Esophagus (tissue), 2 donors: ENCODE results near the gene PLAC9. TPM values are rescaled to one million over a fixed set of nuclear protein-coding genes. Genes with fewer than 3 reads are reported as not detected.
"Not testable (repeated sequence)": the region's sequence is repeated elsewhere in the genome, so short reads cannot be mapped to it uniquely, and the experiment has no call there.

Experiments used
- H3K27ac ChIP-seq, 2 donors: one replicate each; pipeline ENCODE4 v1.5.1; 2013; ENCODE audit warnings: low read depth in 2 of 2, mild to moderate bottlenecking in 2 of 2, inconsistent platforms in 1 of 2, low read length in 1 of 2, moderate library complexity in 1 of 2
- H3K27me3 ChIP-seq, 2 donors: one replicate each; pipeline ENCODE4 v1.6.1; 2013; ENCODE audit warnings: low read length in 2 of 2, control low read depth in 1 of 2, mild to moderate bottlenecking in 1 of 2; ENCODE audit not compliant: insufficient read depth in 2 of 2, control insufficient read depth in 1 of 2
- H3K36me3 ChIP-seq, 2 donors: one replicate each; pipeline ENCODE4 v1.6.1; 2013; ENCODE audit warnings: low read length in 1 of 2; ENCODE audit not compliant: control insufficient read depth in 2 of 2, insufficient read depth in 2 of 2
- H3K4me1 ChIP-seq, 2 donors: one replicate each; pipeline ENCODE4 v1.6.1; 2013; ENCODE audit warnings: low read length in 1 of 2; ENCODE audit not compliant: control insufficient read depth in 2 of 2, insufficient read depth in 2 of 2
- H3K4me3 ChIP-seq, 2 donors: one replicate each; pipeline ENCODE4 v1.5.1; 2013; ENCODE audit warnings: low read length in 2 of 2, mild to moderate bottlenecking in 2 of 2, low read depth in 1 of 2, moderate library complexity in 1 of 2
- H3K9me3 ChIP-seq, 2 donors: one replicate each; pipeline ENCODE4 v1.6.1; 2013; ENCODE audit warnings: mild to moderate bottlenecking in 2 of 2, low read depth in 1 of 2, low read length in 1 of 2, moderate library complexity in 1 of 2; ENCODE audit not compliant: control insufficient read depth in 2 of 2, insufficient read depth in 1 of 2
- WGBS, 2 donors: extraction: QIAGEN DNeasy Blood & Tissue Kit; methylation state at CpG; one replicate each; pipeline ENCODE4 v1.1.7; 2013; 5-methylcytosine and 5-hydroxymethylcytosine counted together
- polyA plus RNA-seq, 2 donors: library from polyadenylated mRNA; stranded (reverse); fragments of 200-250 nt; gene quantifications; one replicate each; pipeline ENCODE4 v1.2.3, GENCODE V29; 2013
- donor health status: healthy with polysubstance abuse.
- donor health status: Bipolar disorder and iron deficiency.

The PLAC9 gene
- polyA plus RNA-seq, 2 donors = 5.5 to 5.8 TPM

DNA sequence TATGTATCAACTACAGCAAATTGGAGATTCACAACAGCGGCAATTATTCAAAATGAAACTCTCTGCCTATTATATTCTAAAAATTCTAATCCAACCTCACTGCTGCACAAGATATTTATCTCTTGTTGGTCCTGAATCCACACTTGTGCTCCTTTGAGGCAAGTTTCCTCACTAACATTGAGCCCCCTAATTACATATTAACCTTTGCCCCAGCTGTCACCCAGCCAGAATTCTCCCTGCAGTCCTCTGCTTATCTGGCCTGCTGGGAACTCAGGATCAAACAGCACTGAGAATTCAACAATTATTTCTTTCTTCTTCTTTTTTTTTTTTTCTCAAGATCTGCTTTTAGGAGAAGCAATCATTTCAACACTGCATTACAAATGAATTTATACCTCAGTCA, 21.5 kb upstream of the PLAC9 start:
- Histone ChIP-seq H3K27me3 (no peaks in the 10 kb centered on the region), H3K36me3 (no peaks in the 10 kb centered on the region), H3K4me3 (no peak overlapping the region), H3K27ac (no peak overlapping the region), H3K9me3 (peaks cover 0 to 5% of the 10 kb centered on the region in 2 donors), H3K4me1 (no peaks in the 10 kb centered on the region)
- 68 to 82% methylated on average over 1 of the region's 1 CpG for WGBS, 2 donors

DNA sequence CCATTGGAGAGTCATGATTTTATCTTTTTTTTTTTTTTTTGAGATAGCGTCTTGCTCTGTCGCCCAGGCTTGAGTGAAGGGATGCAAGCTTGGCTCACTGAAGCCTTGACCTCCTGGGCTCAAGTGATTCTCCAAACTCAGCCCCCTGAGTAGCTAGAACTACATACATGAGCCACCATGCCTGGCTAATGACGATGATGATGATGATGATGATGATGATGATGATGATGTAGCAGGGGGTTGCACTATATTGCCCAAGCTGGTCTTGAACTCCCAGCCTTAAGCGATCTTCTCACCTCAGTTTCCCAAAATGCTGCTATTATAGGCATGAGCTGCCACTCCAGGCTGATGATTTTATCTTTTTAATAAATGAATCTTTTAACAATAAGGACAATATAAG, 13.9 kb upstream of the PLAC9 start:
- Histone ChIP-seq H3K27me3 (no peaks in the 10 kb centered on the region), H3K4me3 (no peak overlapping the region), H3K4me1 (no peaks in the 10 kb centered on the region), H3K27ac (no peak overlapping the region), H3K9me3 (no peaks in the 10 kb centered on the region), H3K36me3 (no peaks in the 10 kb centered on the region)
- 93 to 94% methylated on average over 4 of the region's 4 CpGs for WGBS, 2 donors

DNA sequence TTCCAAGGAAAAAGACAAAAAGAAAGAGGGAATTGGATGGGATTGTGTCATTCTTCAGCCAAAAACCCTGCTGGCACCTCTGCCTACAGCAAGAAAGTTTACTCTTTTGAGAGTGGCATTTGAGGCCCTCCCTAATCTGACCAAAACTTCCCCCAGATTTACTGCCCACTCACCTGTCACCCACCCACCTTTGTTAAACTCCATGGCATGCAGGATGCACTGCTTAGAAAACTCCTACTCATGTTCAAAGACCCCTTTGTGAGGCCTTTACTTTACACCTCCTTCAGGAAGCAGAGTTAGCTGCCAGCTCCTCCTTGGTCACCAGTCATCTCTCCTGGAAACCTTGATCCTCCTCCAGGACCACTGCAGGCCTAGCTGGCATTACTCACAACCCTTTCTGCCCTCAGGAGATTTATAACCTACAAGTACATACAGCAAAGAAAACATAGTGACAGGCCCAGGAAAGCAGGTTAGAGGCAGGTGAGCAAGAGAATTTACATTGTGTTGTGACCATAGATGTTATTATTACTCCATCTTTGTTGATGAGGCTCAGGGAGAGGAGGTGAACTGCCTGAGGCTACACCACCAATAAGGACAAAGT, 10.3 kb upstream of the PLAC9 start:
- H3K9me3 ChIP-seq = no peaks in the 10 kb centered on the region
- H3K4me3 ChIP-seq = no peak overlapping the region
- no peaks in the 10 kb centered on the region for H3K27me3 ChIP-seq
- no peak overlapping the region for H3K27ac ChIP-seq
- H3K4me1 ChIP-seq = peaks cover 0 to 3% of the 10 kb centered on the region in 2 donors
- H3K36me3 ChIP-seq = no peaks in the 10 kb centered on the region

DNA sequence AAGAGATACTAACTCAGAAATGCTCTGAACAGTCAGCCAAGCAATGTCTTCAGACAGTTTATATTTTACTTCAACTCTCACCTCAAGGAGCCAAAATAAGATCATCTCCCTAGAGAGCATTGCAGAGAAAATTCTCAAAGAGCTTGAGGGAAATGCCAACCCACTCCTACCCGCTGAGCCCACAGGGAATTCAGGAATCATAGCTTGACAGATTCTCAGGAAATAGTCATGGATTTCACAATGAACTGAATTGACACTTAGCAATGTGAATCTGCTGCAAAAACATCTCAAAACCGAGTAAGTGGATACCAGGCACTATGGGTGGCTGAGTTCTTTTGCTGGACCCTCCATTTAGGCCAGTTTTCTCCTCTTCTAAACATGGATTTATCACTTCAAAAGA, 9.8 kb upstream of the PLAC9 start:
- Histone ChIP-seq H3K27me3 (no peaks in the 10 kb centered on the region), H3K4me1 (peaks cover 0 to 3% of the 10 kb centered on the region in 2 donors), H3K4me3 (no peak overlapping the region), H3K27ac (no peak overlapping the region), H3K36me3 (no peaks in the 10 kb centered on the region), H3K9me3 (no peaks in the 10 kb centered on the region)
- 55 to 62% methylated on average over 2 of the region's 2 CpGs for WGBS, 2 donors

GRCh38 chr10:80126876-80127275, 5.7 kb upstream of the PLAC9 start:
- no peak overlapping the region for H3K27ac ChIP-seq
- no peaks in the 10 kb centered on the region for H3K36me3 ChIP-seq
- H3K27me3 ChIP-seq = no peaks in the 10 kb centered on the region
- H3K4me1 ChIP-seq = peaks cover 0 to 3% of the 10 kb centered on the region in 2 donors
- WGBS, 2 donors = 60% methylated on average over 4 of the region's 4 CpGs
- no peaks in the 10 kb centered on the region for H3K9me3 ChIP-seq
- H3K4me3 ChIP-seq = no peak overlapping the region

DNA sequence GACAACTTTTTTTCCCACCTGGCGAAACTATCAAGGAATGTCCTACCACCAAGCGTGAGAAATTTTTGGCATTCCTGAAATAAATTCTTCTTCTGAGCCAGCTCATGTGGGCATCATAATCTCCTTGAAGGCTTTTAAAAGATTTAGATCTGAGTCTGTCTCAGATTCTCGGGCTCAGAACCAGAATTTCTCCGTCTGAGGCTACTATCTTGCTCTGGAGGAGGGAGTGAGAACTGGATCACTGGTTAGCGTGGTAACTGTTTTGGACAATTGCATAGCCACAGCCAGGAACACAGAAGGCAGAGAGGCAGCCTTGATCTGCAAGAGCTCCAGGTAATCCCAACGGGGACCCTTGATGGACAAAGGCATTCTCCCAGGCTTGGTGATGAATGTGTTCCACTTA, 1.0 kb upstream of the PLAC9 start:
- no peaks in the 10 kb centered on the region for H3K9me3 ChIP-seq
- H3K27ac ChIP-seq = no peak overlapping the region
- H3K27me3 ChIP-seq = peaks cover 0 to 5% of the 10 kb centered on the region in 2 donors
- H3K36me3 ChIP-seq = no peaks in the 10 kb centered on the region
- no peak overlapping the region for H3K4me3 ChIP-seq
- H3K4me1 ChIP-seq = peaks cover 3 to 5% of the 10 kb centered on the region in 2 donors
- 82 to 86% methylated on average over 6 of the region's 6 CpGs for WGBS, 2 donors

DNA sequence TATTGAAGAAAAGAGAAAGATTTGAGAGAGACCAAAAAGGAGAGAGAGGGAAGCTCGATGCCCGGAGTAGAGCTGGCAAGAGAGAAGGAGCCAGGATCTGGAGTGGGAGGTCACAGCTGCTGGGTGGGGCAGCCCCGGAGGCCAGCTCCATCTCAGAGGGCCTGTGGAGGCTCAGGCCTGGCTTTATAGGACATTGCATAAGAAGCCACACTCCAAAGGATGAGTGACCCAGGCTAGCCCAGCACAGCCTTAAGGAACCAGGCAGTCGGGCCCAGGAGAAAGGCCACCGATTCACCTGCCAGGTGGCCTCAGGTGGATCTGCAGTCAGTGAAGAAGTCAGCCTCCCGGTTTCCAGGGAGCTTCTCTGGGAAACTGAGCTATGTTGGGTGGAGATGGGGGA, 676 bp downstream of the PLAC9 start:
- peak overlapping the region; percentile 53 to 54 for H3K27ac ChIP-seq
- peaks cover 0 to 7% of the 10 kb centered on the region in 2 donors for H3K4me1 ChIP-seq
- H3K4me3 ChIP-seq = peak overlapping the region in 1 of 2 donors; percentile 1
- H3K36me3 ChIP-seq = no peaks in the 10 kb centered on the region
- 20 to 32% methylated on average over 6 of the region's 6 CpGs for WGBS, 2 donors
- H3K9me3 ChIP-seq = no peaks in the 10 kb centered on the region
- H3K27me3 ChIP-seq = peaks cover 0 to 5% of the 10 kb centered on the region in 2 donors

- H3K36me3 ChIP-seq, H3K4me3 ChIP-seq, H3K4me1 ChIP-seq, H3K27me3 ChIP-seq, H3K9me3 ChIP-seq: not testable (repeated sequence)
- WGBS, 2 donors = 47 to 64% methylated on average over 9 of the region's 9 CpGs
- H3K27ac ChIP-seq = peak overlapping the region; percentile 53 to 54
Measured at GRCh38 chr10:80133687-80134086, 1.2 kb downstream of the PLAC9 start.

DNA sequence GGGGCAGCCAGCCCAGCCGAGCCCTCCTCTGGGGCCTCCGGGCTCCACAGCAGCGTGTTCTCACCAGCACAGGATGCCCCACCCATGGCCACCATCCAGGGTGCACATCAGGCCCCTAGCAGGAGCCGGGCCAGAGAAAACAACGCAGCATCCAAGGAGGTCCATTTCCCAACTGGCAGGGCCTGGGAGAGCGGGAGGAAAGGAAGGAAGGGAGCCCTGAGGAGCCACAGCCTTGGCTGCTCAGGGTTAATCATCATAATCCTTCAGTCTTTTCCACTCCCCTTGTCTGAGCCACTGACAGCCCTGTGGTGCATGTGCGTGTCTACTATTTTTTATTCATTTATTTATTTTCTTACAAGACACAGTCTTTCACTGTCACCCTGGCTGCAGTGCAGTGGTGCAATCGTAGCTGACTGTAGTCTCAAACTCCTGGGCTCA, 3.6 kb downstream of the PLAC9 start:
- no peak overlapping the region for H3K27ac ChIP-seq
- no peak overlapping the region for H3K4me3 ChIP-seq
- 17 to 31% methylated on average over 8 of the region's 8 CpGs for WGBS, 2 donors
- no peaks in the 10 kb centered on the region for H3K36me3 ChIP-seq
- H3K9me3 ChIP-seq = no peaks in the 10 kb centered on the region
- peaks cover 0 to 7% of the 10 kb centered on the region in 2 donors for H3K4me1 ChIP-seq
- H3K27me3 ChIP-seq = peaks cover 0 to 5% of the 10 kb centered on the region in 2 donors
